HCT116 (cell line): ENCODE data around the gene SGTB. TPM values are rescaled to one million over a fixed set of nuclear protein-coding genes. Genes with fewer than 3 reads are reported as not detected.

ENCODE experiments used
- ATAC-seq: fragments of 200-7000 bp; cut with Tn5 transposase; 2 replicates; pipeline ENCODE4 v1.9.1; 2020; ENCODE audit warnings: mild to moderate bottlenecking, moderate library complexity
- BruUV-seq: library from RNA; stranded (reverse); fragments of 400-500 nt; replicated peaks from 2 replicates; lab custom pipeline; 2021; lab: Mats Ljungman, UMichigan
- CTCF ChIA-PET: fragments of 300-600 bp; sonication (Branson Sonifier 250); formaldehyde crosslinking; loops from one replicate; lab custom pipeline; 2021; ENCODE audit warnings: antibody characterized with exemption; lab: Charles Lee
- POLR2A ChIA-PET: fragments of 300-600, 350-600 bp; sonication (Branson Sonifier 250); formaldehyde crosslinking; loops from one replicate; lab custom pipeline; 2021; ENCODE audit warnings: antibody characterized with exemption; lab: Charles Lee
- RAD21 ChIA-PET, 2 experiments: fragments of 300-600 bp; sonication (Branson Sonifier 250); formaldehyde crosslinking; loops; one replicate each; lab custom pipeline; 2023; ENCODE audit warnings: low total read pairs in 2 of 2; ENCODE audit not compliant: uncharacterized antibody in 2 of 2, unreplicated experiment in 2 of 2, low non-redundant PET in 1 of 2; lab: Charles Lee
- DNase-seq: peaks from one replicate; pipeline ENCODE4 v3.0.0-alpha.2; 2010; ENCODE audit warnings: low read depth, low spot score
- H2AFZ ChIP-seq: fragments of 200-600 bp; shearing (Covaris generic), sonication (generic); 2 replicates; pipeline ENCODE4 v1.6.1; 2017; ENCODE audit warnings: low read depth, mixed run types, mixed read lengths, antibody characterized with exemption, low read length; ENCODE audit not compliant: poor library complexity, severe bottlenecking
- H3K27ac ChIP-seq: 2 replicates; pipeline ENCODE4 v1.5.1; 2012; ENCODE audit warnings: low read depth, low read length
- H3K27me3 ChIP-seq: fragments of 200-600 bp; sonication (generic); 2 replicates; pipeline ENCODE4 v1.6.1; 2016; ENCODE audit warnings: mixed run types, low read length, mixed read lengths; ENCODE audit not compliant: insufficient read depth
- H3K36me3 ChIP-seq, 2 experiments: fragments of 200-500 bp in 1 of 2; fragments of 200-600 bp in 1 of 2; sonication (Bioruptor generic) in 1 of 2; sonication (generic) in 1 of 2; 2 replicates each; pipeline versions ENCODE4 v1.5.1 to v1.6.1; 2014 to 2016; ENCODE audit warnings: low read length in 2 of 2, inconsistent platforms in 1 of 2, mixed read lengths in 1 of 2, mixed run types in 1 of 2; ENCODE audit not compliant: insufficient read depth in 2 of 2, control insufficient read depth in 1 of 2
- H3K4me1 ChIP-seq, 2 experiments: fragments of 200-600 bp in 1 of 2; sonication (generic) in 1 of 2; 2 replicates each; pipeline versions ENCODE4 v1.5.1 to v1.6.1; 2012 to 2017; ENCODE audit warnings: low read length in 2 of 2, inconsistent platforms in 1 of 2, mild to moderate bottlenecking in 1 of 2, mixed read lengths in 1 of 2, mixed run types in 1 of 2, moderate library complexity in 1 of 2; ENCODE audit not compliant: insufficient read depth in 2 of 2, control insufficient read depth in 1 of 2
- H3K4me2 ChIP-seq: fragments of 200-600 bp; sonication (generic); 2 replicates; pipeline ENCODE4 v1.6.1; 2017; ENCODE audit warnings: mixed run types, low read length, mixed read lengths
- H3K4me3 ChIP-seq, 2 experiments: fragments of 200-600 bp in 1 of 2; sonication (generic) in 1 of 2; replicated peaks in 1 of 2; 2 replicates each; pipeline ENCODE4 v1.5.1; 2011 to 2016; ENCODE audit warnings: low read length in 2 of 2, control low read depth in 1 of 2, low read depth in 1 of 2, mild to moderate bottlenecking in 1 of 2, mixed read lengths in 1 of 2, mixed run types in 1 of 2
- H3K79me2 ChIP-seq: fragments of 200-600 bp; sonication (generic); 2 replicates; pipeline ENCODE4 v1.6.1; 2017; ENCODE audit warnings: mild to moderate bottlenecking, mixed run types, low read length, moderate library complexity, mixed read lengths; ENCODE audit not compliant: insufficient read depth
- H3K9ac ChIP-seq: fragments of 200-600 bp; sonication (generic); 2 replicates; pipeline ENCODE4 v1.6.1; 2016; ENCODE audit warnings: low read length, mixed read lengths
- H3K9me2 ChIP-seq: fragments of 200-600 bp; sonication (generic), shearing (Covaris generic); 2 replicates; pipeline ENCODE4 v1.6.1; 2017; ENCODE audit warnings: mixed run types, mild to moderate bottlenecking, moderate library complexity; ENCODE audit not compliant: insufficient read depth
- H3K9me3 ChIP-seq, 2 experiments: fragments of 200-500 bp in 1 of 2; fragments of 200-600 bp in 1 of 2; sonication (Bioruptor generic) in 1 of 2; sonication (generic) in 1 of 2; 2 replicates each; pipeline ENCODE4 v1.6.1; 2014 to 2017; ENCODE audit warnings: low read length in 2 of 2, mixed read lengths in 2 of 2, inconsistent platforms in 1 of 2, low read depth in 1 of 2, mild to moderate bottlenecking in 1 of 2, mixed run types in 1 of 2, moderate library complexity in 1 of 2; ENCODE audit not compliant: control insufficient read depth in 1 of 2, insufficient read depth in 1 of 2
- H4K20me1 ChIP-seq: fragments of 200-600 bp; sonication (generic), shearing (Covaris generic); 2 replicates; pipeline ENCODE4 v1.6.1; 2017; ENCODE audit warnings: mixed run types, mild to moderate bottlenecking, moderate library complexity; ENCODE audit not compliant: insufficient read depth
- ATF3 ChIP-seq: IDR thresholded peaks from 2 replicates; pipeline ENCODE4 v1.6.1; 2012
- CBX3 ChIP-seq: IDR thresholded peaks from 2 replicates; pipeline ENCODE4 v1.6.1; 2012; ENCODE audit warnings: low read depth
- CTCF ChIP-seq, 3 experiments: fragments of 200-600 bp in 1 of 3; sonication (generic) in 1 of 3; IDR thresholded peaks in 2 of 3; conservative IDR thresholded peaks in 1 of 3; 2 replicates each; pipeline ENCODE4 v1.5.1; 2012 to 2017; ENCODE audit warnings: low read depth in 2 of 3, low read length in 2 of 3, antibody characterized with exemption in 1 of 3, borderline replicate concordance in 1 of 3, control low read depth in 1 of 3, mild to moderate bottlenecking in 1 of 3, mixed read lengths in 1 of 3, mixed run types in 1 of 3, moderate library complexity in 1 of 3; ENCODE audit not compliant: insufficient read depth in 1 of 3
- EGR1 ChIP-seq: IDR thresholded peaks from 2 replicates; pipeline ENCODE4 v1.6.1; 2012; ENCODE audit warnings: low read depth
- ELF1 ChIP-seq: IDR thresholded peaks from 2 replicates; pipeline ENCODE4 v1.6.1; 2012; ENCODE audit warnings: low read depth, borderline replicate concordance
- EZH2 ChIP-seq: fragments of 200-600 bp; sonication (generic); IDR thresholded peaks from 2 replicates; pipeline ENCODE4 v1.6.1; 2017; ENCODE audit warnings: antibody characterized with exemption, mixed run types
- EZH2phosphoT487 ChIP-seq: fragments of 200-600 bp; IDR thresholded peaks from 2 replicates; pipeline ENCODE4 v1.6.1; 2018; ENCODE audit warnings: antibody characterized with exemption, borderline replicate concordance
- FOSL1 ChIP-seq: IDR thresholded peaks from 2 replicates; pipeline ENCODE4 v1.6.1; 2012; ENCODE audit warnings: low read depth
- JUND ChIP-seq: IDR thresholded peaks from 2 replicates; pipeline ENCODE4 v1.6.1; 2012
- POLR2A ChIP-seq: IDR thresholded peaks from 2 replicates; pipeline ENCODE4 v1.7.0; 2011; ENCODE audit warnings: borderline replicate concordance; ENCODE audit not compliant: insufficient read depth, insufficient read length; ENCODE audit errors: extremely low read depth
- RAD21 ChIP-seq: IDR thresholded peaks from 2 replicates; pipeline ENCODE4 v1.6.1; 2012; ENCODE audit warnings: low read depth, mild to moderate bottlenecking
- SIN3A ChIP-seq: IDR thresholded peaks from 2 replicates; pipeline ENCODE4 v1.6.1; 2012; ENCODE audit warnings: low read depth
- SP1 ChIP-seq: IDR thresholded peaks from 2 replicates; pipeline ENCODE4 v1.6.1; 2012; ENCODE audit warnings: low read depth
- TCF7L2 ChIP-seq: IDR thresholded peaks from 2 replicates; pipeline ENCODE4 v1.7.0; 2011; ENCODE audit warnings: borderline replicate concordance, inconsistent platforms; ENCODE audit not compliant: insufficient read depth, insufficient read length; ENCODE audit errors: extremely low read depth
- YY1 ChIP-seq: IDR thresholded peaks from 2 replicates; pipeline ENCODE4 v1.6.1; 2011; ENCODE audit warnings: low read length, low read depth, moderate library complexity, mild to moderate bottlenecking; ENCODE audit not compliant: insufficient replicate concordance; ENCODE audit errors: extremely low read depth
- ZFX ChIP-seq: fragments of 450-650 bp; IDR thresholded peaks from 2 replicates; pipeline ENCODE4 v1.6.1; 2017
- intact Hi-C: fragments of 100-400 bp; cut with micrococcal nuclease; formaldehyde crosslinking; loops from 2 replicates; pipeline ENCODE4 v1.10.0; 2022
- total RNA-seq: library from RNA; stranded (reverse); gene quantifications from one replicate; pipeline ENCODE4 v1.2.1, GENCODE V29; 2021; ENCODE audit not compliant: unreplicated experiment

The SGTB gene
- total RNA-seq, 1 experiment from 2014 or later: 12.6 TPM

GRCh38 chr5:65696892-65697291 lies 25.0 kb downstream of the SGTB start:
- H2AFZ ChIP-seq: no peak overlapping the region
- CTCF ChIA-PET: no interaction called here
- H4K20me1 ChIP-seq: no peaks in the 10 kb centered on the region
- H3K4me1 ChIP-seq: no peaks in the 10 kb centered on the region
- intact Hi-C loops: no loop called here
- RAD21 ChIA-PET: no interaction called here
- no TSS peak for BruUV-seq
- TF ChIP-seq SIN3A (no peak), CBX3 (no peak), POLR2A (no peak), CTCF (IDR thresholded peaks at IDR 0.05 in 2 of 3, conservative IDR thresholded peaks at IDR 0.05 in 1 of 3; ENCODE audit: borderline replicate concordance in 1 of 3, insufficient read depth in 1 of 3, low read depth in 2 of 3, low read length in 2 of 3) (no peak)
- H3K27ac ChIP-seq: no peak overlapping the region
- no peaks in the 10 kb centered on the region for H3K27me3 ChIP-seq
- H3K36me3 ChIP-seq: no peaks in the 10 kb centered on the region
- H3K9me2 ChIP-seq: no peaks in the 10 kb centered on the region
- H3K4me2 ChIP-seq: no peak overlapping the region
- H3K79me2 ChIP-seq: no peaks in the 10 kb centered on the region
- DNase-seq (no peak), ATAC-seq (no peak)
- H3K9ac ChIP-seq: no peak overlapping the region
- no peak overlapping the region for H3K4me3 ChIP-seq
- no peaks in the 10 kb centered on the region for H3K9me3 ChIP-seq
- POLR2A ChIA-PET: no interaction called here

- H3K27ac ChIP-seq: no peak overlapping the region
Measured at GRCh38 chr5:65695896-65696295, 26.0 kb downstream of the SGTB start.

More at GRCh38 chr5:65695896-65696295, 26.0 kb downstream of the SGTB start:
- Histone ChIP-seq H4K20me1 (no peaks in the 10 kb centered on the region), H3K9me2 (no peaks in the 10 kb centered on the region), H3K9ac (no peak overlapping the region), H3K4me3 (no peak overlapping the region), H3K27me3 (no peaks in the 10 kb centered on the region), H3K4me2 (no peak overlapping the region), H3K36me3 (no peaks in the 10 kb centered on the region), H3K9me3 (no peaks in the 10 kb centered on the region), H3K79me2 (no peaks in the 10 kb centered on the region), H3K4me1 (no peaks in the 10 kb centered on the region), H2AFZ (no peak overlapping the region)
- ChIA-PET CTCF (no interaction called here), POLR2A (no interaction called here), RAD21 (no interaction called here)
- DNase-seq (no peak), ATAC-seq (no peak)
- TF ChIP-seq EZH2phosphoT487 (no peak), FOSL1 (no peak), SIN3A (no peak), TCF7L2 (no peak), YY1 (no peak), RAD21 (no peak), EGR1 (no peak), JUND (no peak), ELF1 (no peak), EZH2 (no peak), ZFX (no peak), ATF3 (no peak), POLR2A (no peak), SP1 (no peak)
- no TSS peak for BruUV-seq
- intact Hi-C loops: no loop called here
